Measurements from ENCODE around the gene INPP5A. TPM values are rescaled to one million over a fixed set of nuclear protein-coding genes. Genes with fewer than 3 reads are reported as not detected.

INPP5A gene
- total RNA-seq, 1 donor from 2014 or later: 105 TPM

DNA sequence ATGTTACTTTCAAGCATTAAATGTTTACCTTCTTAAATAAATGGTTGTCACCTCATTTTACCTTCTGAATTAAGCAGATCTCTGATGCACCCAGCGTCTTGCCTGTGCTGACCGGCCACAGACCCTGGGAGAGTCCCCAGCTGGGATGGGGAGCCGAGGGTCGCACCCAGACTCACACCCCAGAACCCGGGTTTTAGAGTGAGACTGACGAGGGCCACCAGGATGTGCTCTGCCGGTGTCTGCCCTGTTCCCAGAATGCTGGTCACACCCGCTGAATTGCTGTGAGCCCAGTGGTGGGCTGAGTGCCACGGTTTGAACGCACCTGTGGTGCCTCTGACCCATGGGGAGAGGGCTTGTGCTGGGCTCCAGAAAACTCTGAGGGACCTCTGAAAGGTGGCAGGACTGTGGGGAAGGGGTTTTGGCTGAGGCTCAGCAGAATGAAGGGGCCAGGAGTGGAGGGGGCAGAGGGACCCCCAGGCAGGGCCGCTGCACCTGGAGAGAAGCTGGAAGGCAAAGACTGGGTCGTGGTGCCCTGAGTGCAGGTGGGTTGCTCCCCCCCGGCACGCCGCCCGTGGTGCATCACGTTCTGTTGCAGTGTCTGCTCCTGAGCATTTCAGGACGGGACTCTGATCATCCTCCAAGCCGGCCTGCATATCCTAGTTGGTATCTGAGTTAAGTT, 39.2 kb downstream of the INPP5A start:
- no peak for DNase-seq
- H3K27ac ChIP-seq (replicated peaks): no peak overlapping the region

DNA sequence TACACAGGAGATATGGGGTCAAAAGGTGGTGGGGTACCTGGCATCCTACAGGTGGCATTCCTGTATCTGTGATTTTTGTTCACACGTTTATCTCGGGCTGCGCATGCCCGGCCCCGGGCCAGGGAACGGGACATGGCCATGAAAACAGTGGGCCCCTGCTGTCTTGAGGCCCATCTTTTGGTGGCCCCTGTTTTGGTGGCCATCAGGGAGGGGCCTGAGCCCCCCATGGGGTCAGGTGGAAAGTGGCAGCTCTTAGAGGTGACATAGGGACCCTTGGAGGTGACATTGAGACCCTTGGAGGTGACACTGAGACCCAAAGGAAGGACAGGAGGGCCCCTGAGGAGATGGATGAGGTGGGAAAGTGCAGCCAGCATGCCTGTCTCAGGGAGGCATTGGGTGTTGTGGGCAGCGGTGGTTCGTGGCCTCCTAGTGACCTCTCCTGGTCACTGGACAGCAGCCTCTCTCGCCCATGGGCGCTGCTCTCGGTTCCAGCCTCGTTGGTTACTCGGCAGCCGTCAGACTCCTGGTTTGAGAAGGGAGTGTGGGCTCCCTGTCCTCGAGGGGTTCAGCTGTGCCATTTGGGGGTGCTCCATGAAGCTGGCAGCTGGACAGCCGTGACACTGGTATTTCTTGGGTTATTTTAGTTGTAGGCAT, 39.9 kb downstream of the INPP5A start:
- H3K27me3 ChIP-seq (ENCODE audit: low read depth): no peaks in the 10 kb centered on the region
- peak overlapping the region; percentile 22 for H3K27ac ChIP-seq (replicated peaks)
- H3K4me3 ChIP-seq: no peak overlapping the region
- intact Hi-C loops (cut with micrococcal nuclease): no loop called here
- H3K9me3 ChIP-seq (replicated peaks): no peaks in the 10 kb centered on the region
- TF ChIP-seq CTCF (IDR thresholded peaks at IDR 0.05; ENCODE audit: borderline replicate concordance): peak; percentile 56
- peaks cover 62% of the 10 kb centered on the region for H3K4me1 ChIP-seq
- DNase-seq: peak; percentile 48
- H3K36me3 ChIP-seq: no peaks in the 10 kb centered on the region

More for the DNA sequence above, 39.2 kb downstream of the INPP5A start:
- Histone ChIP-seq H3K27me3 (ENCODE audit: low read depth) (no peaks in the 10 kb centered on the region), H3K36me3 (no peaks in the 10 kb centered on the region), H3K9me3 (replicated peaks) (no peaks in the 10 kb centered on the region), H3K4me1 (peaks cover 68% of the 10 kb centered on the region), H3K4me3 (no peak overlapping the region)
- intact Hi-C loops (cut with micrococcal nuclease): no loop called here
- no peak for TF ChIP-seq CTCF (IDR thresholded peaks at IDR 0.05; ENCODE audit: borderline replicate concordance)

GRCh38 chr10:132578287-132578951, 40.8 kb downstream of the INPP5A start:
- Histone ChIP-seq H3K4me3 (no peak overlapping the region), H3K4me1 (peaks cover 68% of the 10 kb centered on the region), H3K36me3 (no peaks in the 10 kb centered on the region), H3K27ac (replicated peaks) (no peak overlapping the region), H3K27me3 (ENCODE audit: low read depth) (no peaks in the 10 kb centered on the region), H3K9me3 (replicated peaks) (no peaks in the 10 kb centered on the region)
- no peak for TF ChIP-seq CTCF (IDR thresholded peaks at IDR 0.05; ENCODE audit: borderline replicate concordance)
- intact Hi-C loops (cut with micrococcal nuclease): no loop called here
- DNase-seq: no peak

GRCh38 chr10:132579027-132579859, 41.7 kb downstream of the INPP5A start:
- H3K4me1 ChIP-seq: peaks cover 76% of the 10 kb centered on the region
- intact Hi-C loops (cut with micrococcal nuclease): no loop called here
- no peaks in the 10 kb centered on the region for H3K27me3 ChIP-seq (ENCODE audit: low read depth)
- no peaks in the 10 kb centered on the region for H3K9me3 ChIP-seq (replicated peaks)
- H3K36me3 ChIP-seq: no peaks in the 10 kb centered on the region
- no peak overlapping the region for H3K27ac ChIP-seq (replicated peaks)
- no peak overlapping the region for H3K4me3 ChIP-seq
- DNase-seq: no peak
- TF ChIP-seq CTCF (IDR thresholded peaks at IDR 0.05; ENCODE audit: borderline replicate concordance): no peak

DNA sequence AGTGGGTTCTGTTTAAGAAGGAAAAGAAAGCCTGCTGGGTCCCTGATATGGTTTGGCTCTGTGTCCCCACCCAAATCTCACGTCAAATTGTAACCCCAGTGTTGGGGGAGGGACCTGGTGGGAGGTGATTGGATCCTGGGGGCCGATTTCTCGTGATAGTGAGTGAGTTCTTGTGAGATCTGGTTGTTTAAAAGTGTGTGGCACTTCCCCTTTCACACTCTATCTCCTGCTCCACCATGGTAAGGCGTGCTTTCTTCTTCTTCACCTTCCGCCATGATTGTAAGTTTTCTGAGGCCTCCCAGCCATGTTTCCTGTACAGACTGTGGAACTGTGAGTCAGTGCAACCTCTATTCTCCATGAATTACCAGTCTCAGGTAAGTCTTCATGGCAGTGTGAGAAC, 42.6 kb downstream of the INPP5A start:
- intact Hi-C loops (cut with micrococcal nuclease): no loop called here
- DNase-seq: no peak
- no peak for TF ChIP-seq CTCF (IDR thresholded peaks at IDR 0.05; ENCODE audit: borderline replicate concordance)
- Histone ChIP-seq H3K4me3 (no peak overlapping the region), H3K27me3 (ENCODE audit: low read depth) (no peaks in the 10 kb centered on the region), H3K36me3 (no peaks in the 10 kb centered on the region), H3K4me1 (peaks cover 76% of the 10 kb centered on the region), H3K27ac (replicated peaks) (no peak overlapping the region), H3K9me3 (replicated peaks) (no peaks in the 10 kb centered on the region)

Measured in left ventricle myocardium inferior (tissue), 1 donor.